ENCODE measurements around the gene KDM4C. TPM values are rescaled to one million over a fixed set of nuclear protein-coding genes. Genes with fewer than 3 reads are reported as not detected.

Gene KDM4C
- total RNA-seq, 1 experiment from 2014 or later = 16.2 TPM

GRCh38 chr9:6897898-6898302 is 140.1 kb downstream of the KDM4C start:
- DNase-seq = no peak
- no TSS peak for BruUV-seq (replicated peaks)
- Mint-ChIP-seq H3K27ac (ENCODE audit: unreplicated experiment) (no peak overlapping the region), H3K4me3 (ENCODE audit: low read depth, unreplicated experiment) (no peak overlapping the region), H3K36me3 (ENCODE audit: insufficient read depth, unreplicated experiment) (peaks cover 5% of the 10 kb centered on the region), H3K27me3 (ENCODE audit: unreplicated experiment) (no peaks in the 10 kb centered on the region), H3K9me3 (ENCODE audit: low read depth, unreplicated experiment) (no peaks in the 10 kb centered on the region), H3K4me1 (ENCODE audit: low read depth, unreplicated experiment) (peaks cover 13% of the 10 kb centered on the region)
- CTCF ChIA-PET = no interaction called here
- intact Hi-C loops (cut with micrococcal nuclease; ENCODE audit: unreplicated experiment) = no loop called here
- TF ChIP-seq CTCF (IDR thresholded peaks at IDR 0.05; ENCODE audit: unreplicated experiment) = no peak

DNA sequence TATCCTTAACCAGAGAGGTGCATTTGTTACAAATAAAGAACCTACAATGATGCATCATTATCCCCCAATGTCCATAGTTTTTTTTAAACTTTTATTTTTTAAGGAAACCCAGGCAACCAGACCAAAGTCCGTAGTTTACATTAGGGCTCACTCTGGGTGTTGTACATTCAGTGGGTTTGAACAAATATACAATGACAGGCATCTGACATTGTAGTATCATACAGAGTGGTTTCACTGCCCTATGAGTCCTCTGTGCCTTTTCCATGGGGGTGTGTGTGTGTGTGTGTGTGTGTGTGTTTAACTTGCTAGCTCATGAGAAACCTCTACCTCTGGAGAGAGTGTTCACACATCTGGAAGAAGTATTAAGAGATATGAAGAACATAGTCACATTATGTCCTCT is 141.5 kb downstream of the KDM4C start:
- peaks cover 5% of the 10 kb centered on the region for H3K36me3 Mint-ChIP-seq (ENCODE audit: insufficient read depth, unreplicated experiment)

DNA sequence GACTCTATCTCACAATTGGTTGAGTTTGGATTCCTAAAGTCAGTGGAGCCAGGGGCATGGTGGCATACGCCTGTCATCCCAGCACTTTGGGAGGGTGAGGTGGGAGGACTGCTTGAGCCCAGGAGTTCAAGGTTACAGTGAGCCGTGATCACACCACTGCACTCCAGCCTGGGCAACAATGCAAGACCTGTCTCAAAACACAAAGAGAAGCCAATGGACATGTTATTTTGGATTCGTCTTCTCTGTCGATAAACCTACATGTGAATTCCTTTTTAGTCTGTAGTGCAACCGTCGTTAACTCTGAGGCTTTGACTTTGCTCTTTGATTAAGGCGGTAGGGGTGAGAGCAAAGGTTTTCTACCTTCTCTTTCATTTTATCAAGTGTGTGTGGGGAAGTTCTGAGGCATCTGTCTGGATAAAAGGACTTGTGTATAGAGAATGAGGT is 142.7 kb downstream of the KDM4C start:
- DNase-seq = no peak
- Mint-ChIP-seq H3K9me3 (ENCODE audit: low read depth, unreplicated experiment) (no peaks in the 10 kb centered on the region), H3K4me3 (ENCODE audit: low read depth, unreplicated experiment) (no peak overlapping the region), H3K27me3 (ENCODE audit: unreplicated experiment) (no peaks in the 10 kb centered on the region), H3K27ac (ENCODE audit: unreplicated experiment) (no peak overlapping the region), H3K36me3 (ENCODE audit: insufficient read depth, unreplicated experiment) (peaks cover 5% of the 10 kb centered on the region), H3K4me1 (ENCODE audit: low read depth, unreplicated experiment) (peaks cover 13% of the 10 kb centered on the region)
- CTCF ChIA-PET = interaction anchor here (0.6 kb wide), 1 partner anchor 1438 kb away, joined by 3 read pairs; no protein-coding TSS in a partner anchor
- no peak for TF ChIP-seq CTCF (IDR thresholded peaks at IDR 0.05; ENCODE audit: unreplicated experiment)
- intact Hi-C loops (cut with micrococcal nuclease; ENCODE audit: unreplicated experiment) = no loop called here
- BruUV-seq (replicated peaks) = no TSS peak

More for the DNA sequence above, 141.5 kb downstream of the KDM4C start:
- no TSS peak for BruUV-seq (replicated peaks)
- Mint-ChIP-seq H3K27ac (ENCODE audit: unreplicated experiment) (no peak overlapping the region), H3K4me3 (ENCODE audit: low read depth, unreplicated experiment) (no peak overlapping the region), H3K27me3 (ENCODE audit: unreplicated experiment) (no peaks in the 10 kb centered on the region), H3K4me1 (ENCODE audit: low read depth, unreplicated experiment) (peaks cover 13% of the 10 kb centered on the region), H3K9me3 (ENCODE audit: low read depth, unreplicated experiment) (no peaks in the 10 kb centered on the region)
- no peak for DNase-seq
- no peak for TF ChIP-seq CTCF (IDR thresholded peaks at IDR 0.05; ENCODE audit: unreplicated experiment)
- intact Hi-C loops (cut with micrococcal nuclease; ENCODE audit: unreplicated experiment) = no loop called here
- CTCF ChIA-PET = no interaction called here

DNA sequence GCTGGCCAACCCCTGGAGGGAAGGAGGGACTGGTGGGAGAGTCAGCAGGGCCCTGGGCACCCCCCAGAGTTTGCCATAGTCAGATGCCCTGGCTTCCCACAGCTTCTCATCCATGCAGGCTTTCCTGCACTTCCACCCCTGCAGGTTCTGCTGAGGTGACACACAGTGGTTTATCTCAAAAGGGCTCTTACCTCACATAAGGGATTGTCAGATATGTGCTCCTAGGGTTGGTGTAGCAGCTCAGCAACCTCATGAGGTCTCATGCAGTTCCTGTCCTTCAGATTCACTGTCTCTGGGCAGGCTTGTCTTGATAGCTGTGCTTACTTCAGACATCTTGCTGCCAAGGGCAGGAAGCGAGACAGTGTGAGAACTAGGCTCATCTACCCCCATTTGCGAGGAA is 143.4 kb downstream of the KDM4C start:
- H3K27me3 Mint-ChIP-seq (ENCODE audit: unreplicated experiment) = no peaks in the 10 kb centered on the region
- TF ChIP-seq CTCF (IDR thresholded peaks at IDR 0.05; ENCODE audit: unreplicated experiment) = no peak
- BruUV-seq (replicated peaks) = no TSS peak

More for the DNA sequence above, 143.4 kb downstream of the KDM4C start:
- Mint-ChIP-seq H3K4me3 (ENCODE audit: low read depth, unreplicated experiment) (no peak overlapping the region), H3K9me3 (ENCODE audit: low read depth, unreplicated experiment) (no peaks in the 10 kb centered on the region), H3K27ac (ENCODE audit: unreplicated experiment) (no peak overlapping the region), H3K36me3 (ENCODE audit: insufficient read depth, unreplicated experiment) (peaks cover 5% of the 10 kb centered on the region), H3K4me1 (ENCODE audit: low read depth, unreplicated experiment) (peaks cover 13% of the 10 kb centered on the region)
- DNase-seq = no peak
- CTCF ChIA-PET = no interaction called here
- intact Hi-C loops (cut with micrococcal nuclease; ENCODE audit: unreplicated experiment) = no loop called here
